Esophagus muscularis mucosa (tissue), 4 donors: ENCODE measurements around the gene DSC1. TPM values are rescaled to one million over a fixed set of nuclear protein-coding genes. Genes with fewer than 3 reads are reported as not detected.

Experiments
- DNase-seq: peaks from one replicate; pipeline ENCODE4 v3.0.0-alpha.2; 2017; ENCODE audit errors: extremely low spot score
- H3K27ac ChIP-seq, 4 donors: fragments of 200-600 bp; sonication (generic); replicated peaks in 1 of 4; 1 replicate in 3 of 4; 2 replicates in 1 of 4; pipeline ENCODE4 v1.5.1; 2016 to 2019; ENCODE audit warnings: mild to moderate bottlenecking in 1 of 4
- H3K27me3 ChIP-seq, 4 donors: fragments of 200-600 bp; sonication (generic); one replicate each; pipeline versions ENCODE4 v1.5.1 to v1.6.0; 2016 to 2019
- H3K36me3 ChIP-seq, 4 donors: fragments of 200-600 bp; sonication (generic); one replicate each; pipeline ENCODE4 v1.5.1; 2016 to 2019
- H3K4me1 ChIP-seq, 4 donors: fragments of 200-600 bp; sonication (generic); one replicate each; pipeline ENCODE4 v1.5.1; 2016 to 2019
- H3K4me3 ChIP-seq, 4 donors: fragments of 200-600 bp; sonication (generic); 1 replicate in 2 of 4; 2 replicates in 2 of 4; pipeline ENCODE4 v1.5.1; 2016 to 2019; ENCODE audit warnings: mild to moderate bottlenecking in 4 of 4, moderate library complexity in 1 of 4
- H3K9me3 ChIP-seq, 4 donors: fragments of 200-600 bp; sonication (generic); 1 replicate in 3 of 4; 2 replicates in 1 of 4; pipeline ENCODE4 v1.5.1; 2016 to 2019
- EP300 ChIP-seq: sonication (generic); formaldehyde crosslinking; IDR thresholded peaks from one replicate; pipeline ENCODE4 v1.6.1; 2017; ENCODE audit warnings: antibody characterized with exemption
- POLR2A ChIP-seq: fragments of 450-650 bp; IDR thresholded peaks from one replicate; pipeline ENCODE4 v1.6.1; 2017; ENCODE audit warnings: antibody characterized with exemption, moderate library complexity, mild to moderate bottlenecking, low read depth
- POLR2AphosphoS5 ChIP-seq, 2 donors: sonication (generic); formaldehyde crosslinking; IDR thresholded peaks; one replicate each; pipeline ENCODE4 v1.6.1; 2017; ENCODE audit warnings: antibody characterized with exemption in 2 of 2
- WGBS: methylation state at CpG from one replicate; pipeline ENCODE4 v1.1.5; 2018; 5-methylcytosine and 5-hydroxymethylcytosine counted together
- intact Hi-C: fragments of 100-400 bp; cut with DNase I; formaldehyde crosslinking; loops from one replicate; pipeline ENCODE4 v1.15.1; 2023
- total RNA-seq, 4 donors: library from RNA; depleted of rRNA; stranded (reverse); fragments of >200 nt; gene quantifications; one replicate each; pipeline versions ENCODE4 v1.1.0 to v1.2.1, GENCODE V29; 2016
- TF ChIP-seq, protein P1 (sequence below), 3 experiments: fragments of 200-600 bp in 2 of 3; fragments of 450-650 bp in 1 of 3; sonication (generic) in 2 of 3; IDR thresholded peaks; one replicate each; pipeline ENCODE4 v1.5.1; 2017 to 2019; ENCODE audit warnings: antibody characterized with exemption in 3 of 3, mild to moderate bottlenecking in 2 of 3, moderate library complexity in 1 of 3

Gene DSC1
- total RNA-seq, 4 donors from 2014 or later = not detected

DNA sequence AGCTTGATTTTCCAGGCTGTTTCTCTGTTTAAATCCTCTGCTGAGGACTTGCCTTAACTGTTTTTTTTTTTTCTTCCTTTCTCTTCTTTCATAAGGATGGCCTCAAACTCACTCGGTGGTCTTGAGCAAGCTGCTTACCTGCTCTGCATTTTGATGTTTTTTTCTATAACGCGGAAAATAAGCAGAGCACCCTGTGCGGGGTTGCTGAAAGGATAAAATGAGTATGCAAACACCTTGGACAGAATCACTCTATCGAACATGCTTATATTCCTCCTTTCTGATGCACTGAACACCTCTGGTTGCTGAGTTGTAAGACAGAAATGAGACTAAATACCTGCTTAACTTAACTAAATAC is 41.1 kb upstream of the DSC1 start:
- intact Hi-C loops = no loop called here
- no peak overlapping the region for H3K4me3 ChIP-seq

DNA sequence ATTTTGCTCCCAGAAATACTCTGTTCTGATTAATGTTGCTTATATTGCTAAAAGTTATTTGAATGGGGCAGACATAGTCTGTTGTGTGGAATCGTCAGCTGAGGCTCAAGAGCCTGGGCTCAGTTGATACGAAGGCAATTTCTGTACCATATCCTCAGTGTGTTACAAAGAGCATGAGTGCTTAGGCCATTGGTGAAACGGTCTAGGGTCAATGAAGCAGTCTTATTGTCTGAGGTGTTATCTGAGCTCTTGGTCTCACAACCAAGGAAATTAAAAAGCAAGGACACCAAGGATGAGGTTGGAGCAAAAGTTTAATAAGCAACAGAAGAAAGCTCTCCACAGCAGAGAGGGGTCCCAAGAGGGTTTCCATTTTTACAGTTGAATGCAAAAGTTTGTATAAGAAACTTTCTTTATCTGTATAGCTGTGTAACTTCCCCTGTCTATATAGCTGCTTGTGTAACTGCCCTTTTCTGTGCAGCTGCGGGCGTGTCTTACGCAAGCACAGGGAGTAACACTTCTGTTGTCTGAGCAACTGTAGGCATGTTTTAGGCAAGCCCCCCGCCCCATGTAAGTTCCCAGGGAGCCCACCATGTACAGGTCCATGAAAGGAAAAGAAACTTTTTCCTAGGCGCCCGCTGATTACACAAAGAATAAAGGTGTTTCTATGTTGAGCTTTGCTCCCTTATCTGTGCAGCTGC is 40.6 kb upstream of the DSC1 start:
- H3K27ac ChIP-seq = no peak overlapping the region
- H3K4me1 ChIP-seq = no peaks in the 10 kb centered on the region
- WGBS = 58% methylated on average over 9 of the region's 9 CpGs
- no peaks in the 10 kb centered on the region for H3K27me3 ChIP-seq
- H3K9me3 ChIP-seq = no peaks in the 10 kb centered on the region
- TF ChIP-seq POLR2AphosphoS5 (IDR thresholded peaks at IDR 0.05) (no peak), EP300 (no peak), POLR2A (no peak)
- TF ChIP-seq, protein P1, sequence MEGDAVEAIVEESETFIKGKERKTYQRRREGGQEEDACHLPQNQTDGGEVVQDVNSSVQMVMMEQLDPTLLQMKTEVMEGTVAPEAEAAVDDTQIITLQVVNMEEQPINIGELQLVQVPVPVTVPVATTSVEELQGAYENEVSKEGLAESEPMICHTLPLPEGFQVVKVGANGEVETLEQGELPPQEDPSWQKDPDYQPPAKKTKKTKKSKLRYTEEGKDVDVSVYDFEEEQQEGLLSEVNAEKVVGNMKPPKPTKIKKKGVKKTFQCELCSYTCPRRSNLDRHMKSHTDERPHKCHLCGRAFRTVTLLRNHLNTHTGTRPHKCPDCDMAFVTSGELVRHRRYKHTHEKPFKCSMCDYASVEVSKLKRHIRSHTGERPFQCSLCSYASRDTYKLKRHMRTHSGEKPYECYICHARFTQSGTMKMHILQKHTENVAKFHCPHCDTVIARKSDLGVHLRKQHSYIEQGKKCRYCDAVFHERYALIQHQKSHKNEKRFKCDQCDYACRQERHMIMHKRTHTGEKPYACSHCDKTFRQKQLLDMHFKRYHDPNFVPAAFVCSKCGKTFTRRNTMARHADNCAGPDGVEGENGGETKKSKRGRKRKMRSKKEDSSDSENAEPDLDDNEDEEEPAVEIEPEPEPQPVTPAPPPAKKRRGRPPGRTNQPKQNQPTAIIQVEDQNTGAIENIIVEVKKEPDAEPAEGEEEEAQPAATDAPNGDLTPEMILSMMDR (IDR thresholded peaks at IDR 0.05) = no peak
- no peak overlapping the region for H3K4me3 ChIP-seq
- no peak for DNase-seq
- no peaks in the 10 kb centered on the region for H3K36me3 ChIP-seq
- intact Hi-C loops = no loop called here

More for the DNA sequence above, 41.1 kb upstream of the DSC1 start:
- TF ChIP-seq, protein P1 (IDR thresholded peaks at IDR 0.05) = no peak
- TF ChIP-seq POLR2A (no peak), POLR2AphosphoS5 (IDR thresholded peaks at IDR 0.05) (no peak), EP300 (no peak)
- Histone ChIP-seq H3K4me1 (no peaks in the 10 kb centered on the region), H3K27me3 (no peaks in the 10 kb centered on the region), H3K36me3 (no peaks in the 10 kb centered on the region), H3K9me3 (no peaks in the 10 kb centered on the region), H3K27ac (no peak overlapping the region)
- DNase-seq = no peak
- 65% methylated on average over 5 of the region's 5 CpGs for WGBS

DNA sequence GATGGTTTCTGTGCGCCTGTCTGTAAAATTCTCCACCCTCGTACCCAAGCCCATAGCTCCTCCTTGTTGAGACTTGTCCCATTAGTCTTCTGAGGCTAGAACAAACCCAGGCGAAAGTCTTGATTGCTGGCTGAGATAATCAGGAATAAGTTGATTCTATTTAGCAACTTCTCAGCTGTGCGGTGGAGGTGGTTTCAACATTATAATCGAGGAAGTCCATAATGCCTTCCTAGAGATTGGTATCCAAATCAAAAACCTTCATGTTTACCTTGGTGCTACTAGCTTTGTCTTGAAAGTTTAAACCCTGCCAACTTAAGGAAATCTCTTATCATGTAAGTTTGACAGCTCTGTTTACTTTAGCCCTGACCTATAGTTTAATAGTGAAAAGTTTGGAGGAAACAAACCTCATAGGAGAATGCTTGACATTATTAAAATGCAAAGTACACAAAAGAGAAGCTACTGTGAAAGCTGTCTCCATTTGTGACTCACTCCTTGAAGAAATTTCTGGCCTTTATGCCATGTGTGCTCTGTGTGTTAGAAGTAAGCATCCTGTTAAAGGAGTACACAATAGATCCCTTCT is 36.6 kb upstream of the DSC1 start:
- WGBS = 80% methylated on average over 5 of the region's 5 CpGs
- DNase-seq = no peak
- Histone ChIP-seq H3K4me1 (no peaks in the 10 kb centered on the region), H3K36me3 (no peaks in the 10 kb centered on the region), H3K4me3 (no peak overlapping the region), H3K27me3 (no peaks in the 10 kb centered on the region), H3K9me3 (no peaks in the 10 kb centered on the region), H3K27ac (no peak overlapping the region)
- TF ChIP-seq, protein P1 (IDR thresholded peaks at IDR 0.05) = no peak
- TF ChIP-seq POLR2A = no peak
- TF ChIP-seq POLR2AphosphoS5 (IDR thresholded peaks at IDR 0.05) = no peak
- no peak for TF ChIP-seq EP300
- intact Hi-C loops = no loop called here

DNA sequence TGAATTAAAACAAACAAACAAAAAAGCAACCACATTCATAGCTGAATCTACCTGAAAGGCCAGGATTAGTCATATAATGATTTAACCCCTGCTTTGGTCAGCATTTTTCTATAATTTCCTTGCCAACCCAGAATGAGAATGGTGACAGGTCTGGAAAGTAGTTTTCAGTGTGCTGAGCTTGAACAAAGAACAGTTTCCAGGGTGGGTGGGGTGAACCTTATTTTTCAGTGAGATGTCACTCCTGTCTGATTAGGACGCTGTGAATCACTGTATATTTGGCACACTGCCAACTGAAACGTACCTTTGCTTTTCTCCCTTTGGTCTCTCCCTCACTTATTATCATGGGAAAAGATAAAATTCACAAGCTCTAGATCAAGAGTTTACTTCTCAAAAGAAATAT is 35.0 kb upstream of the DSC1 start:
- Histone ChIP-seq H3K27ac (no peak overlapping the region), H3K27me3 (no peaks in the 10 kb centered on the region), H3K9me3 (no peaks in the 10 kb centered on the region), H3K4me3 (no peak overlapping the region), H3K4me1 (no peaks in the 10 kb centered on the region), H3K36me3 (no peaks in the 10 kb centered on the region)
- intact Hi-C loops = no loop called here
- WGBS = 11% methylated on average over 2 of the region's 2 CpGs
- TF ChIP-seq POLR2A = no peak
- TF ChIP-seq EP300 = no peak
- TF ChIP-seq, protein P1 (IDR thresholded peaks at IDR 0.05) = no peak
- TF ChIP-seq POLR2AphosphoS5 (IDR thresholded peaks at IDR 0.05) = no peak
- no peak for DNase-seq
